ENCODE results near the gene CA6. TPM values are rescaled to one million over a fixed set of nuclear protein-coding genes. Genes with fewer than 3 reads are reported as not detected.

CA6 gene
- total and polyA plus RNA-seq, 2 of the 8 experiments (the other 6 are each of a cell fraction or from before 2014, with no cell fraction given): not detected

DNA sequence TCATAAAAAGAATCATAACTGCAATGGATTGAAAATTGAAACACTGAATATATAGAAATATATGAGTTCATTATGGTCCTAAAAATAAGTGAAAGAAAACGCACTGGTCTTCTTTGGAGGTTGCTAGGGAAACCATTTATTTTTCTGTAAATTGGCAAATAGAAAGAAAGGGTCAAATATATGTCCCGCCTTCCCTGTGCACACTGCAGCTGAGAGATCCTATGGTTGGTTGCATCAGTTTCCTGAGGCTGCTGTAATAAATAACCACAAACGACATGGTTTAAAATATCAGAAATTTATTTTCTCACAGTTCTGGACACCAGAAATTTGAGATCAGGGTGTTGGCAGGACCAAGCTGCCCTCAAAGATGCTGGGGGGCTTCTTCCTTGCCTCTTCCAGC is 35.0 kb downstream of the CA6 start:
- Histone ChIP-seq H2BK120ac (replicated peaks; ENCODE audit: low read depth, low read length) (no peak overlapping the region), H3K23me2 (ENCODE audit: low read depth, low read length) (peaks cover 2% of the 10 kb centered on the region; the same call in 1 of the 2 replicates), H3K9ac (replicated peaks in 1 of 4; ENCODE audit: extremely low read depth in 1 of 4, low read depth in 3 of 4, low read length in 3 of 4) (no peak overlapping the region), H3K4ac (replicated peaks; ENCODE audit: insufficient read length, low read depth, low read length) (no peak overlapping the region), H3K79me1 (ENCODE audit: low read depth, low read length) (no peaks in the 10 kb centered on the region), H3K9me3 (ENCODE audit: insufficient read depth in 2 of 2, low read depth in 1 of 2, low read length in 1 of 2) (no peaks in the 10 kb centered on the region), H3K14ac (ENCODE audit: insufficient read length) (no peak overlapping the region), H4K5ac (ENCODE audit: insufficient read length, low read depth, low read length) (no peak overlapping the region), H2BK20ac (ENCODE audit: low read length) (no peak overlapping the region), H3K36me3 (ENCODE audit: control insufficient read depth in 2 of 4, insufficient read depth in 4 of 4, low read length in 3 of 4) (no peaks in the 10 kb centered on the region), H3K4me3 (ENCODE audit: extremely low read depth in 1 of 4, insufficient read depth in 2 of 4, low read depth in 3 of 4, low read length in 4 of 4) (no peak overlapping the region), H2AK5ac (ENCODE audit: low read depth, low read length) (no peak overlapping the region), H3K4me2 (ENCODE audit: insufficient read depth in 1 of 2, low read depth in 2 of 2, low read length in 2 of 2) (no peak overlapping the region), H4K91ac (replicated peaks; ENCODE audit: insufficient read length, low read length) (no peak overlapping the region), H2BK12ac (ENCODE audit: low read depth, low read length) (no peak overlapping the region), H3K79me2 (ENCODE audit: control insufficient read depth in 1 of 2, insufficient read depth in 2 of 2, low read length in 2 of 2) (no peaks in the 10 kb centered on the region), H3K23ac (ENCODE audit: insufficient read length) (no peak overlapping the region), H3K27ac (ENCODE audit: low read depth, low read length) (no peak overlapping the region), H2AFZ (ENCODE audit: low read length) (no peak overlapping the region), H4K20me1 (replicated peaks in 1 of 2; ENCODE audit: control insufficient read depth in 1 of 2, insufficient read depth in 2 of 2, low read length in 2 of 2) (no peaks in the 10 kb centered on the region), H3K27me3 (replicated peaks in 1 of 4; ENCODE audit: control insufficient read depth in 3 of 4, extremely low read depth in 1 of 4, insufficient read depth in 3 of 4, low read length in 3 of 4) (no peaks in the 10 kb centered on the region), H3K18ac (ENCODE audit: extremely low read depth, low read length) (no peak overlapping the region), H3K56ac (replicated peaks; ENCODE audit: insufficient read length, low read depth, low read length) (no peak overlapping the region), H3K4me1 (replicated peaks in 1 of 4; ENCODE audit: control insufficient read depth in 3 of 4, insufficient read depth in 4 of 4, low read length in 3 of 4) (peaks cover 0 to 2% (median 0%) of the 10 kb centered on the region in 4 experiments; a peak in 1 of 7 replicates), H2BK15ac (ENCODE audit: low read length) (no peak overlapping the region), H2BK5ac (ENCODE audit: low read depth, low read length) (no peak overlapping the region), H4K8ac (ENCODE audit: extremely low read depth, insufficient read depth, low read length) (no peak overlapping the region)
- FAIRE-seq (no peak), DNase-seq (ENCODE audit: low read depth in 1 of 2, low spot score in 2 of 2) (no peak)
- TF ChIP-seq SAP30 (IDR thresholded peaks at IDR 0.05; ENCODE audit: insufficient read depth, insufficient replicate concordance, low read length): no peak
- TF ChIP-seq CHD1 (IDR thresholded peaks at IDR 0.05; ENCODE audit: low read depth, low read length): no peak
- TF ChIP-seq BRCA1 (IDR thresholded peaks at IDR 0.05; ENCODE audit: low read depth, low read length): no peak
- no peak for TF ChIP-seq ASH2L (IDR thresholded peaks at IDR 0.05; ENCODE audit: low read length)
- no peak for TF ChIP-seq CTBP2 (IDR thresholded peaks at IDR 0.05; ENCODE audit: borderline replicate concordance, insufficient read depth, insufficient read length, low read length)
- TF ChIP-seq HDAC6 (IDR thresholded peaks at IDR 0.05; ENCODE audit: low read depth, low read length): no peak
- no peak for TF ChIP-seq POLR2A (IDR thresholded peaks at IDR 0.05; ENCODE audit: control extremely low read depth in 1 of 2, low read depth in 2 of 2, low read length in 2 of 2)
- TF ChIP-seq RXRA (IDR thresholded peaks at IDR 0.05; ENCODE audit: insufficient read depth, low read depth, low read length): no peak
- TF ChIP-seq SP2 (IDR thresholded peaks at IDR 0.05; ENCODE audit: low read length): no peak
- TF ChIP-seq KDM5A (IDR thresholded peaks at IDR 0.05; ENCODE audit: low read length): no peak
- ChIA-PET POLR2A (ENCODE audit: partially characterized antibody) (no interaction called here), CTCF (ENCODE audit: partially characterized antibody) (interaction anchor here (0.6 to 2.1 kb wide), 2 partner anchors 18 to 46 kb away, joined by 3 to 11 read pairs; no protein-coding TSS in a partner anchor)
- WGBS, 2 experiments (ENCODE audit: extremely low coverage in 1 of 2, insufficient coverage in 1 of 2, insufficient read length in 1 of 2, insufficient replicate concordance in 2 of 2, low coverage in 1 of 2, low lambda C conversion rate in 2 of 2, missing lambda C conversion rate in 1 of 2): 93% methylated on average over 3 of the region's 3 CpGs; no CpG with 5 or more reads in 1 of the 2 experiments
